HUES64 (cell line): Measurements from ENCODE around the gene DCK. TPM values are rescaled to one million over a fixed set of nuclear protein-coding genes. Genes with fewer than 3 reads are reported as not detected.

Experiments used
- H3K27ac ChIP-seq: 2 replicates; pipeline ENCODE4 v1.7.0; 2013; ENCODE audit warnings: low read depth, low read length, inconsistent platforms
- H3K27me3 ChIP-seq: 2 replicates; pipeline ENCODE4 v1.6.1; 2013; ENCODE audit warnings: mild to moderate bottlenecking, low read length; ENCODE audit not compliant: insufficient read depth
- H3K36me3 ChIP-seq: 2 replicates; pipeline ENCODE4 v1.6.1; 2013; ENCODE audit warnings: mild to moderate bottlenecking, low read length; ENCODE audit not compliant: insufficient read depth
- H3K4me1 ChIP-seq: 2 replicates; pipeline ENCODE4 v1.6.1; 2013; ENCODE audit warnings: mild to moderate bottlenecking, low read length, moderate library complexity; ENCODE audit not compliant: insufficient read depth
- H3K4me3 ChIP-seq: 2 replicates; pipeline ENCODE4 v1.5.1; 2013; ENCODE audit warnings: mild to moderate bottlenecking, low read length, moderate library complexity
- H3K9ac ChIP-seq: 2 replicates; pipeline ENCODE4 v1.6.1; 2013; ENCODE audit warnings: mild to moderate bottlenecking, low read depth, low read length
- H3K9me3 ChIP-seq: 2 replicates; pipeline ENCODE4 v1.6.1; 2013; ENCODE audit warnings: low read depth, low read length; ENCODE audit not compliant: insufficient read depth
- WGBS: fragments of 150-250, 120-280 bp; methylation state at CpG from one replicate; pipeline ENCODE4 v1.1.7; 2013; ENCODE audit warnings: missing lambda C conversion rate; 5-methylcytosine and 5-hydroxymethylcytosine counted together
- polyA plus RNA-seq, 2 experiments: library from polyadenylated mRNA; stranded (reverse); fragments of 50-300 nt; gene quantifications; one replicate each; pipeline ENCODE4 v1.2.3, GENCODE V29; 2013

The DCK gene
- polyA plus RNA-seq (2013, experiment 1 of 2) = 22.5 TPM
- polyA plus RNA-seq (2013, experiment 2 of 2) = 23.6 TPM

- peak within 1 kb of the TSS; percentile 80 for H3K4me3 ChIP-seq
- peaks cover 40% of the 10 kb centered on the region for H3K4me1 ChIP-seq
- H3K9me3 ChIP-seq = peaks cover 5% of the 10 kb centered on the region; the same call in 1 of the 2 replicates
- H3K27ac ChIP-seq = peak within 1 kb of the TSS; percentile 93
- peak within 1 kb of the TSS; percentile 91 for H3K9ac ChIP-seq
- peaks cover 17% of the 10 kb centered on the region for H3K36me3 ChIP-seq
- 2% methylated on average over 74 of the region's 74 CpGs for WGBS
- H3K27me3 ChIP-seq = no peaks in the 10 kb centered on the region
Observed at GRCh38 chr4:70993181-70994068, at the start of gene DCK. Gene DCK (plus strand): TSS chr4:70993649. CDS start chr4:70993836, 187 bp downstream.

DNA sequence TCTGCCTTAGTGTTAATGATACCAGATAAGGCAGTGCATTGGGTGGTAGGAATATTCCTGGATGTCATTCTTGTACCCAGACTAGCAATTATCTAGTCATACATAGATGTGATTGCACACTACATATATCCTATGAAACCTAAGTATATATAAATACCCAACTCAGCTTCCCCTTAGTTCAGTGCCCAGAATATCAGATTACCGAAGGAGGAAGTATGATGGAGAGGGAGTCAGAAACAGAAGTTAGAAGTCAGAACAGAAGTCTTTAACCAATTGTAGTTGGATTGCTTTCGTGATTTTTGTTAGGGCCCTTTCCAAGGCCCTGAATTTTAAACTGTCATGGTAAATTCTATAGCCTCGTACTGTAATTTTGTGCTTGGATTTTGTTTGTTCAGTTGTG, 48.4 kb upstream of the DCK start:
- Histone ChIP-seq H3K9ac (no peak overlapping the region), H3K4me1 (peaks cover 18% of the 10 kb centered on the region), H3K27me3 (no peaks in the 10 kb centered on the region), H3K27ac (no peak overlapping the region), H3K9me3 (no peaks in the 10 kb centered on the region), H3K4me3 (no peak overlapping the region), H3K36me3 (no peaks in the 10 kb centered on the region)
- 62% methylated on average over 3 of the region's 3 CpGs for WGBS

- 94% methylated on average over 3 of the region's 3 CpGs for WGBS
- H3K36me3 ChIP-seq = no peaks in the 10 kb centered on the region
- H3K27ac ChIP-seq = no peak overlapping the region
Observed at GRCh38 chr4:70945452-70946055, 47.9 kb upstream of the DCK start.

GRCh38 chr4:70946939-70947338, 46.5 kb upstream of the DCK start:
- H3K27me3 ChIP-seq = no peaks in the 10 kb centered on the region
- H3K27ac ChIP-seq = peak overlapping the region; percentile 34; the same call in 1 of the 2 replicates
- H3K36me3 ChIP-seq = 0 out of 2 replicates have a peak, but pooled peaks cover 3% of the 10 kb centered on the region
- H3K4me1 ChIP-seq = peaks cover 23% of the 10 kb centered on the region
- H3K4me3 ChIP-seq = no peak overlapping the region
- WGBS = 95% methylated on average over 4 of the region's 4 CpGs
- no peaks in the 10 kb centered on the region for H3K9me3 ChIP-seq
- H3K9ac ChIP-seq = no peak overlapping the region

More at GRCh38 chr4:70945452-70946055, 47.9 kb upstream of the DCK start:
- no peak overlapping the region for H3K4me3 ChIP-seq
- peaks cover 20% of the 10 kb centered on the region for H3K4me1 ChIP-seq
- no peaks in the 10 kb centered on the region for H3K27me3 ChIP-seq
- H3K9me3 ChIP-seq = no peaks in the 10 kb centered on the region
- H3K9ac ChIP-seq = no peak overlapping the region

GRCh38 chr4:70948665-70949260, 44.7 kb upstream of the DCK start:
- no peak overlapping the region for H3K4me3 ChIP-seq
- H3K27me3 ChIP-seq = no peaks in the 10 kb centered on the region
- peaks cover 23% of the 10 kb centered on the region for H3K4me1 ChIP-seq
- WGBS = 92% methylated on average over 5 of the region's 5 CpGs
- H3K9ac ChIP-seq = no peak overlapping the region
- no peaks in the 10 kb centered on the region for H3K9me3 ChIP-seq
- no peak overlapping the region for H3K27ac ChIP-seq
- H3K36me3 ChIP-seq = 0 out of 2 replicates have a peak, but pooled peaks cover 3% of the 10 kb centered on the region

GRCh38 chr4:70954032-70954431, 39.4 kb upstream of the DCK start:
- Histone ChIP-seq H3K27ac (no peak overlapping the region), H3K4me3 (no peak overlapping the region), H3K9me3 (no peaks in the 10 kb centered on the region), H3K27me3 (no peaks in the 10 kb centered on the region), H3K36me3 (peaks cover 8% of the 10 kb centered on the region), H3K9ac (no peak overlapping the region), H3K4me1 (peaks cover 13% of the 10 kb centered on the region; the same call in 1 of the 2 replicates)
- no CpG with 5 or more reads among the region's 1 CpG for WGBS

- H3K27ac ChIP-seq = no peak overlapping the region
- WGBS = 90% methylated on average over 3 of the region's 5 CpGs
- H3K9ac ChIP-seq = no peak overlapping the region
- H3K4me3 ChIP-seq = no peak overlapping the region
- H3K9me3 ChIP-seq = no peaks in the 10 kb centered on the region
- H3K27me3 ChIP-seq = no peaks in the 10 kb centered on the region
- H3K4me1 ChIP-seq = peaks cover 9% of the 10 kb centered on the region; the same call in 1 of the 2 replicates
- H3K36me3 ChIP-seq = peaks cover 33% of the 10 kb centered on the region
Observed at GRCh38 chr4:70956549-70957210, 36.8 kb upstream of the DCK start.

DNA sequence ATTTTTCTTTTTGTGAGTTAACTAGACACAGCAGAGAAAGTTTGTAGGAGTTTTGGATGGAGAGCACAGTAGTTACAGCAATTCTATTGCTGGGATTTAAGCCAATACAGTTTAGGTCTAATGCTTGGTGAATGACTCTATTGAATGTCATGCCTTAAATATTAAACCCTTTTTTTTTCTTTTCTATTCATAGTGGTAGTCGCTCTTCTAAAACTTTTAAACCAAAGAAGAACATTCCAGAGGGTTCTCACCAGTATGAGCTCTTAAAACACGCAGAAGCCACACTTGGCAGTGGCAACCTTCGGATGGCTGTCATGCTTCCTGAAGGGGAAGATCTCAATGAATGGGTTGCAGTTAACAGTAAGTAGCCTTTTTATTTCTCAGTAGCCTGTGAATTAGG, 34.8 kb upstream of the DCK start:
- WGBS = 86% methylated on average over 3 of the region's 3 CpGs
- no peak overlapping the region for H3K4me3 ChIP-seq
- H3K27me3 ChIP-seq = no peaks in the 10 kb centered on the region
- H3K36me3 ChIP-seq = peaks cover 41% of the 10 kb centered on the region
- no peaks in the 10 kb centered on the region for H3K9me3 ChIP-seq
- no peak overlapping the region for H3K9ac ChIP-seq
- H3K27ac ChIP-seq = no peak overlapping the region
- H3K4me1 ChIP-seq = peaks cover 9% of the 10 kb centered on the region; the same call in 1 of the 2 replicates

DNA sequence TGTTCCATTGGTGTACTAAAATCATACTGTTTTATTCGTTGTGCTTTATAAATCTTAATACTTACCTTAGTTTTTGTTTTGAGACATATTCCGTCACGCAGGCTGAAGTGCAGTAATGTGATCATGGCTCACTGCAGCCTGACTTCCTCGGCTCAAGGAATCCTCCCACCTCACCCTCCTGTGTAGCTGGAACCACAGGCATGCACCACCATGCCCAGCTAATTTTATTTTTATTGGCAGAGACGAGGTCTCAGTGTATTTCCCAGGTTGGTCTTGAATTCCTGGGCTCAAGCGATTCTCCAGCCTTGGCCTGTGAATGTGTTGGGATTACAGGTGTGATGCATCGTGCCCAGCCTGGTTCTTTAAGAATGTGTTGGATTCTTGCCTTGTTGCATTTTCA, 24.4 kb upstream of the DCK start:
- no peak overlapping the region for H3K4me3 ChIP-seq
- no peak overlapping the region for H3K27ac ChIP-seq
- WGBS = 95% methylated on average over 7 of the region's 7 CpGs
- H3K36me3 ChIP-seq = peaks cover 23% of the 10 kb centered on the region
- H3K9me3 ChIP-seq = no peaks in the 10 kb centered on the region
- no peak overlapping the region for H3K9ac ChIP-seq
- H3K27me3 ChIP-seq = no peaks in the 10 kb centered on the region
- H3K4me1 ChIP-seq = no peaks in the 10 kb centered on the region

DNA sequence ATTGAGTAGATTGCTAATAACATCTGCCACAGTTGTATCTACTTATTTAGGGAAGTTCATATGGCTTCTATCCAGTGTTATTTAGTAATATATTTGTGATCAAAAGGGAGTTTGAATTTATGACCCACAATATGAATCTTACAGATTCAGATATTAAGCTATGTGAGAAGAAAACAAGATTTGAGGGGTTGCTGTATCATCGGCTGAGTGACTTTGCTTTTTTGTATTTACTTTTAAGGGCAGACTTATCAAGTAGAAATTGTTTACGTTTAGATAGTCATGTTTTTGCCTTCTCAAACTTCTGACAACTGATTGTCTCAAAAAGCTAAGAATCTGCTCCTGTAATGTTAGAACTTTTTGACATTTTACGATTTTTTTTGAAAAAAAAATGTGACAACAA, 17.2 kb upstream of the DCK start:
- Histone ChIP-seq H3K27ac (no peak overlapping the region), H3K9ac (no peak overlapping the region), H3K4me1 (no peaks in the 10 kb centered on the region), H3K9me3 (no peaks in the 10 kb centered on the region), H3K27me3 (no peaks in the 10 kb centered on the region), H3K4me3 (no peak overlapping the region), H3K36me3 (peaks cover 49% of the 10 kb centered on the region)
- 94% methylated on average over 3 of the region's 3 CpGs for WGBS
